Kidney (tissue), 14 donors: ENCODE data around the gene GSG1. TPM values are rescaled to one million over a fixed set of nuclear protein-coding genes. Genes with fewer than 3 reads are reported as not detected.

Source experiments
- DNase-seq, 5 donors: peaks; one replicate each; pipeline ENCODE4 v3.0.0-alpha.2; 2013 to 2020
- FAIRE-seq: peaks from 2 replicates; lab custom pipeline; 2012; peaks lifted over from hg19 to GRCh38; lab: Jason Lieb, UNC
- H3K27ac ChIP-seq, 2 donors: one replicate each; pipeline ENCODE4 v1.7.0; 2013; ENCODE audit warnings: low read depth in 2 of 2, low read length in 2 of 2, inconsistent platforms in 1 of 2
- H3K27me3 ChIP-seq: one replicate; pipeline ENCODE4 v1.7.1; 2013; ENCODE audit warnings: low read length, inconsistent platforms; ENCODE audit not compliant: control insufficient read depth, insufficient read depth
- H3K36me3 ChIP-seq, 3 donors: one replicate each; pipeline versions ENCODE4 v1.7.0 to v1.7.1; 2013; ENCODE audit warnings: low read length in 3 of 3, control low read depth in 1 of 3, inconsistent platforms in 1 of 3; ENCODE audit not compliant: insufficient read depth in 3 of 3, control insufficient read depth in 2 of 3
- H3K4me1 ChIP-seq, 3 donors: one replicate each; pipeline versions ENCODE4 v1.7.0 to v1.7.1; 2013; ENCODE audit warnings: low read length in 3 of 3, inconsistent platforms in 1 of 3, low read depth in 1 of 3; ENCODE audit not compliant: control insufficient read depth in 2 of 3, insufficient read depth in 2 of 3
- H3K4me3 ChIP-seq, 3 donors: one replicate each; pipeline versions ENCODE4 v1.7.0 to v1.8.1; 2013; ENCODE audit warnings: low read length in 3 of 3, control low read depth in 1 of 3, inconsistent platforms in 1 of 3
- H3K9ac ChIP-seq, 3 donors: one replicate each; pipeline versions ENCODE4 v1.7.0 to v1.7.1; 2013; ENCODE audit warnings: low read length in 3 of 3, control low read depth in 1 of 3, inconsistent platforms in 1 of 3
- H3K9me3 ChIP-seq, 3 donors: one replicate each; pipeline versions ENCODE4 v1.7.0 to v1.7.1; 2013; ENCODE audit warnings: low read length in 3 of 3, control low read depth in 1 of 3, inconsistent platforms in 1 of 3; ENCODE audit not compliant: control insufficient read depth in 2 of 3, insufficient read depth in 1 of 3
- CTCF ChIP-seq: IDR thresholded peaks from 3 replicates; pipeline ENCODE4 v1.5.1; 2012; ENCODE audit warnings: mild to moderate bottlenecking, moderate library complexity, borderline replicate concordance; ENCODE audit not compliant: insufficient read depth; ENCODE audit errors: extremely low read depth
- intact Hi-C: fragments of 100-400 bp; cut with DNase I; formaldehyde crosslinking; loops from one replicate; pipeline ENCODE4 v1.11.1; 2022
- polyA plus RNA-seq: library from polyadenylated mRNA; stranded (reverse); fragments of 350-450 nt; fragmentation: Illumina TruSeq; extraction: RNeasy Lipid Tissue Mini Kit (QIAGEN cat#74804); gene quantifications from one replicate; pipeline ENCODE4 v1.2.3, GENCODE V29; 2014; ENCODE audit warnings: low read depth, low replicate concordance; ENCODE audit not compliant: insufficient read depth
- total RNA-seq: library from RNA; stranded (reverse); fragmentation: NEBNext Ultra II Directional; extraction: Animal tissue kit (Norgen Biotek cat#: 25700); gene quantifications from one replicate; pipeline ENCODE4 v1.2.1, GENCODE V29; 2021
- donor health status: control.
- donor health status: control.
- donor health status: control.
- donor health status: control.
- donor health status: control.
- donor health status: DM: yes; HTN: yes; CAD: no.
- donor health status: Normal renal cell carcinoma (clear cell type).

GSG1 gene
- total and polyA plus RNA-seq, 2 donors from 2014 or later, result 0.19 to 0.34 TPM

- no peak for TF ChIP-seq CTCF
- no peaks in the 10 kb centered on the region for H3K9me3 ChIP-seq
- H3K9ac ChIP-seq, result no peak overlapping the region
- no peak overlapping the region for H3K4me3 ChIP-seq
- DNase-seq, result no peak
- intact Hi-C loops, result no loop called here
- no peaks in the 10 kb centered on the region for H3K27me3 ChIP-seq
- FAIRE-seq, result no peak
- H3K27ac ChIP-seq, result no peak overlapping the region
- H3K4me1 ChIP-seq, result no peaks in the 10 kb centered on the region
- peaks cover 0 to 9% (median 7%) of the 10 kb centered on the region in 3 donors for H3K36me3 ChIP-seq
Measured at GRCh38 chr12:13069380-13069779, 34.1 kb downstream of the GSG1 start.

GRCh38 chr12:13067322-13067721 lies 36.1 kb downstream of the GSG1 start:
- Histone ChIP-seq H3K27me3 (no peaks in the 10 kb centered on the region), H3K4me3 (no peak overlapping the region), H3K9me3 (no peaks in the 10 kb centered on the region), H3K9ac (no peak overlapping the region), H3K27ac (no peak overlapping the region), H3K4me1 (no peaks in the 10 kb centered on the region), H3K36me3 (peaks cover 0 to 9% (median 7%) of the 10 kb centered on the region in 3 donors)
- FAIRE-seq (no peak), DNase-seq (no peak)
- no peak for TF ChIP-seq CTCF
- intact Hi-C loops, result no loop called here

GRCh38 chr12:13066459-13066858 lies 37.0 kb downstream of the GSG1 start:
- no peak for DNase-seq
- intact Hi-C loops, result no loop called here
- no peak for FAIRE-seq
- Histone ChIP-seq H3K4me1 (no peaks in the 10 kb centered on the region), H3K4me3 (no peak overlapping the region), H3K9me3 (no peaks in the 10 kb centered on the region), H3K36me3 (peaks cover 0 to 11% (median 9%) of the 10 kb centered on the region in 3 donors), H3K9ac (no peak overlapping the region), H3K27ac (no peak overlapping the region), H3K27me3 (no peaks in the 10 kb centered on the region)
- no peak for TF ChIP-seq CTCF

GRCh38 chr12:13066014-13066413 lies 37.5 kb downstream of the GSG1 start:
- peaks cover 0 to 11% (median 9%) of the 10 kb centered on the region in 3 donors for H3K36me3 ChIP-seq
- intact Hi-C loops, result no loop called here
- H3K27me3 ChIP-seq, result no peaks in the 10 kb centered on the region
- no peaks in the 10 kb centered on the region for H3K4me1 ChIP-seq
- no peak overlapping the region for H3K9ac ChIP-seq
- no peak for TF ChIP-seq CTCF
- FAIRE-seq (no peak), DNase-seq (no peak)
- H3K4me3 ChIP-seq, result no peak overlapping the region
- no peak overlapping the region for H3K27ac ChIP-seq
- no peaks in the 10 kb centered on the region for H3K9me3 ChIP-seq
